WERI-Rb-1 (cell line): Measurements from ENCODE around the gene DENND1A.

Source experiments
- DNase-seq: peaks from one replicate; pipeline ENCODE4 v3.0.0-alpha.2; 2020
- H3K27ac ChIP-seq: fragments of 250-450 bp; sonication (Bioruptor Pico); 2 replicates; pipeline ENCODE4 v1.5.1; 2020; ENCODE audit warnings: mild to moderate bottlenecking, moderate library complexity
- H3K27me3 ChIP-seq: fragments of 250-450 bp; sonication (Bioruptor Pico); 2 replicates; pipeline ENCODE4 v1.5.1; 2021; ENCODE audit warnings: mild to moderate bottlenecking, low read depth, moderate library complexity; ENCODE audit not compliant: insufficient read depth, severe bottlenecking
- H3K36me3 ChIP-seq: fragments of 250-450 bp; sonication (Bioruptor Pico); 2 replicates; pipeline ENCODE4 v1.5.1; 2020; ENCODE audit warnings: mild to moderate bottlenecking, moderate library complexity
- H3K4me3 ChIP-seq: 2 replicates; pipeline ENCODE4 v1.5.1; 2011; ENCODE audit warnings: low read depth, mild to moderate bottlenecking, control low read depth, low read length
- H3K9me3 ChIP-seq: fragments of 250-450 bp; sonication (Bioruptor Pico); 2 replicates; pipeline ENCODE4 v1.5.1; 2021; ENCODE audit warnings: mild to moderate bottlenecking, moderate library complexity; ENCODE audit not compliant: severe bottlenecking
- CTCF ChIP-seq: IDR thresholded peaks from 2 replicates; pipeline ENCODE4 v1.5.1; 2011; ENCODE audit warnings: low read depth, mild to moderate bottlenecking, control low read depth, inconsistent platforms, low read length

The DENND1A gene

GRCh38 chr9:123481209-123481865 is 448.6 kb downstream of the DENND1A start:
- no peaks in the 10 kb centered on the region for H3K9me3 ChIP-seq

GRCh38 chr9:123480791-123481190 is 449.1 kb downstream of the DENND1A start:
- DNase-seq = no peak
- H3K9me3 ChIP-seq = no peaks in the 10 kb centered on the region
- no peak overlapping the region for H3K4me3 ChIP-seq
- no peaks in the 10 kb centered on the region for H3K27me3 ChIP-seq
- TF ChIP-seq CTCF = no peak
- H3K27ac ChIP-seq = no peak overlapping the region
- no peaks in the 10 kb centered on the region for H3K36me3 ChIP-seq

More at GRCh38 chr9:123481209-123481865, 448.6 kb downstream of the DENND1A start:
- H3K27me3 ChIP-seq = no peaks in the 10 kb centered on the region
- TF ChIP-seq CTCF = no peak
- no peak overlapping the region for H3K27ac ChIP-seq
- H3K36me3 ChIP-seq = no peaks in the 10 kb centered on the region
- no peak for DNase-seq
- H3K4me3 ChIP-seq = no peak overlapping the region

- Histone ChIP-seq H3K27ac (no peak overlapping the region), H3K9me3 (no peaks in the 10 kb centered on the region), H3K27me3 (no peaks in the 10 kb centered on the region), H3K36me3 (no peaks in the 10 kb centered on the region), H3K4me3 (no peak overlapping the region)
- TF ChIP-seq CTCF = no peak
- no peak for DNase-seq
These were observed 449.8 kb downstream of the DENND1A start for GRCh38 chr9:123480096-123480495.

GRCh38 chr9:123478967-123479602 is 450.8 kb downstream of the DENND1A start:
- DNase-seq = no peak
- no peaks in the 10 kb centered on the region for H3K36me3 ChIP-seq
- no peak for TF ChIP-seq CTCF
- H3K9me3 ChIP-seq = no peaks in the 10 kb centered on the region
- H3K4me3 ChIP-seq = no peak overlapping the region
- H3K27ac ChIP-seq = no peak overlapping the region
- H3K27me3 ChIP-seq = no peaks in the 10 kb centered on the region

GRCh38 chr9:123478160-123478559 is 451.8 kb downstream of the DENND1A start:
- no peaks in the 10 kb centered on the region for H3K9me3 ChIP-seq
- no peak overlapping the region for H3K4me3 ChIP-seq
- H3K27me3 ChIP-seq = no peaks in the 10 kb centered on the region
- H3K36me3 ChIP-seq = no peaks in the 10 kb centered on the region
- no peak for TF ChIP-seq CTCF
- H3K27ac ChIP-seq = no peak overlapping the region
- DNase-seq = no peak
